C4-2B (cell line): Measurements from ENCODE around the gene PPIB.

Source experiments
- ZFX ChIP-seq: fragments of 450-650 bp; IDR thresholded peaks from 2 replicates; pipeline ENCODE4 v1.6.1; 2017
- TF ChIP-seq, protein P1 (sequence below): fragments of 450-650 bp; conservative IDR thresholded peaks from 2 replicates; pipeline ENCODE4 v1.5.1; 2017; ENCODE audit warnings: mild to moderate bottlenecking

DNA sequence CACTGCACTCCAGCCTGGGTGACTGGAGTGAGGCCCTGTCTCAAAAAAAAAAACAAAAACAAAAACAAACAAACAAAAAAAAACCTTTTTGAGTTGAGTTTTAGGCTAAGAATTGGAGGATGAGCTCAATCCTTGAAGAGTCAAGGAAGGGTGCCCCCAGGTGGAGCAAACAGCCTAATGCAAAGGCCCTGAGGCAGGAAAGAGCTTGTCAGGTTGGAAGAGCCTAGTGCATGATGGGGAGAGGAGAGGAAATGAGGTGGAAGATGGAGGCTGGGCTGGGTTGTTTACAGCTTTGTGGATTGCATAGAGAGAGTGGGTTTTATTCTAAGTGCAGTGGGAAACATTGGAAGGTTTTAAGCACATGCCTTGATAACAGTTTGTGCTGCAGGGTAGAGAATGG lies 13.4 kb downstream of the PPIB start:
- TF ChIP-seq, protein P1, sequence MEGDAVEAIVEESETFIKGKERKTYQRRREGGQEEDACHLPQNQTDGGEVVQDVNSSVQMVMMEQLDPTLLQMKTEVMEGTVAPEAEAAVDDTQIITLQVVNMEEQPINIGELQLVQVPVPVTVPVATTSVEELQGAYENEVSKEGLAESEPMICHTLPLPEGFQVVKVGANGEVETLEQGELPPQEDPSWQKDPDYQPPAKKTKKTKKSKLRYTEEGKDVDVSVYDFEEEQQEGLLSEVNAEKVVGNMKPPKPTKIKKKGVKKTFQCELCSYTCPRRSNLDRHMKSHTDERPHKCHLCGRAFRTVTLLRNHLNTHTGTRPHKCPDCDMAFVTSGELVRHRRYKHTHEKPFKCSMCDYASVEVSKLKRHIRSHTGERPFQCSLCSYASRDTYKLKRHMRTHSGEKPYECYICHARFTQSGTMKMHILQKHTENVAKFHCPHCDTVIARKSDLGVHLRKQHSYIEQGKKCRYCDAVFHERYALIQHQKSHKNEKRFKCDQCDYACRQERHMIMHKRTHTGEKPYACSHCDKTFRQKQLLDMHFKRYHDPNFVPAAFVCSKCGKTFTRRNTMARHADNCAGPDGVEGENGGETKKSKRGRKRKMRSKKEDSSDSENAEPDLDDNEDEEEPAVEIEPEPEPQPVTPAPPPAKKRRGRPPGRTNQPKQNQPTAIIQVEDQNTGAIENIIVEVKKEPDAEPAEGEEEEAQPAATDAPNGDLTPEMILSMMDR = peak; percentile 22; the same call in 1 of the 2 replicates
- TF ChIP-seq ZFX = no peak
